GM12801 (cell line): ENCODE results near the gene PCSK5.

ENCODE experiments used
- TF ChIP-seq, protein P1 (sequence below): IDR thresholded peaks from one replicate; pipeline ENCODE4 v1.5.1; 2011; ENCODE audit warnings: control low read depth; ENCODE audit not compliant: insufficient read length; ENCODE audit errors: extremely low read depth

Gene PCSK5

DNA sequence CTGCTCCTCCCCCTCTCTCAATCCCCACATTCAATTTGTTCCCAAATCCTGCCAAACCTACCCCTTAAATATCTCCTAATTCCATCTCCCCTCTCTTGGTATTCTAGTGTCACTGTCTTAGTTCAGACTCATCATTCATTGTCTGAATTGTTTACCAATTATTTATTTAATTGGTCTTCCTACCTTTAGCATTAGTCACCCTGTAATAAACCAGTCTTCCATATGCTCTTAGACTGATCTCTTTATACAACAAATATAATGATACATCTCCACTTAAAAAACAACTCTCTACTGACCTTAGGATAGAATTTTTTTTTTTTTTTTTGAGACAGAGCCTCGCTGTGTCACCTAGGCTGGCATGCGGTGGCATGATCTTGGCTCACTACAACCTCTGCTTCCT is 452.4 kb downstream of the PCSK5 start:
- TF ChIP-seq, protein P1, sequence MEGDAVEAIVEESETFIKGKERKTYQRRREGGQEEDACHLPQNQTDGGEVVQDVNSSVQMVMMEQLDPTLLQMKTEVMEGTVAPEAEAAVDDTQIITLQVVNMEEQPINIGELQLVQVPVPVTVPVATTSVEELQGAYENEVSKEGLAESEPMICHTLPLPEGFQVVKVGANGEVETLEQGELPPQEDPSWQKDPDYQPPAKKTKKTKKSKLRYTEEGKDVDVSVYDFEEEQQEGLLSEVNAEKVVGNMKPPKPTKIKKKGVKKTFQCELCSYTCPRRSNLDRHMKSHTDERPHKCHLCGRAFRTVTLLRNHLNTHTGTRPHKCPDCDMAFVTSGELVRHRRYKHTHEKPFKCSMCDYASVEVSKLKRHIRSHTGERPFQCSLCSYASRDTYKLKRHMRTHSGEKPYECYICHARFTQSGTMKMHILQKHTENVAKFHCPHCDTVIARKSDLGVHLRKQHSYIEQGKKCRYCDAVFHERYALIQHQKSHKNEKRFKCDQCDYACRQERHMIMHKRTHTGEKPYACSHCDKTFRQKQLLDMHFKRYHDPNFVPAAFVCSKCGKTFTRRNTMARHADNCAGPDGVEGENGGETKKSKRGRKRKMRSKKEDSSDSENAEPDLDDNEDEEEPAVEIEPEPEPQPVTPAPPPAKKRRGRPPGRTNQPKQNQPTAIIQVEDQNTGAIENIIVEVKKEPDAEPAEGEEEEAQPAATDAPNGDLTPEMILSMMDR = no peak

DNA sequence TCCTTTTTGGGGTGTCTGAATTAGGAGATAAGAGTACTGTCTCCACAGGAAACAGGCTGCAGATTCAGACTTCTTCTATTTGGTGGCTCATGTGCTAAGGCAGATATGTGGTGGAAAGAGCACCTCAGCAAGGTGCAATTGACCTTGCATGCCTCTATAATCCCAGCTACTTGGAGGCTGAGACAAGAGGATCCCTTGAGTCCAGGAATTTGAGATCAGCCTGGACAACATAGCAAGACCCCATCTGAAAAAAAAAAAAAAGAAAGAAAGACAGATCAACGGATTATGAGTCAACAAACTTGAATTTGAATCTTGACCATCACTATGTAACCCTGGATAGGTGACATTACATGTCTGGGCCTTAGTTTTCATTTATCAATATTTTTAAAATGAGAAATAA is 459.4 kb downstream of the PCSK5 start:
- TF ChIP-seq, protein P1 = no peak

DNA sequence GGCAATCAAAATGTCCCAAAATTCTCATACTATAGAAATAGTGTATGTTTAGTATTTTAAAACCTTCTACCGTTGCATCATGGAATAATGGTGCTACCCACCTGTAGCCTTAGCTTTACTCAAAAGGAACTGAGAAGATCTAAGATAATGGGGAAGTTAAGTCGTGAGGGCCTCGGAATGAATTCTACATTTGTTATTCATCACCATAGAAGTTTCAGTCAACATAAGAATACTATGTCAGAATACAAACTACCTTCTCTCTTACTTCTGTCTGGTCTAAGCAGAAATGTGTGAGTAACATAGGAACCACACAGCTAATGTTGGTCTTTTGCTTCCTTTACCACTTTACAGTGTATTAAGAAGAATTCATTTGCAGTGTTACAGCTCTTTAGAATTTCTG is 460.5 kb downstream of the PCSK5 start:
- TF ChIP-seq, protein P1 = no peak

DNA sequence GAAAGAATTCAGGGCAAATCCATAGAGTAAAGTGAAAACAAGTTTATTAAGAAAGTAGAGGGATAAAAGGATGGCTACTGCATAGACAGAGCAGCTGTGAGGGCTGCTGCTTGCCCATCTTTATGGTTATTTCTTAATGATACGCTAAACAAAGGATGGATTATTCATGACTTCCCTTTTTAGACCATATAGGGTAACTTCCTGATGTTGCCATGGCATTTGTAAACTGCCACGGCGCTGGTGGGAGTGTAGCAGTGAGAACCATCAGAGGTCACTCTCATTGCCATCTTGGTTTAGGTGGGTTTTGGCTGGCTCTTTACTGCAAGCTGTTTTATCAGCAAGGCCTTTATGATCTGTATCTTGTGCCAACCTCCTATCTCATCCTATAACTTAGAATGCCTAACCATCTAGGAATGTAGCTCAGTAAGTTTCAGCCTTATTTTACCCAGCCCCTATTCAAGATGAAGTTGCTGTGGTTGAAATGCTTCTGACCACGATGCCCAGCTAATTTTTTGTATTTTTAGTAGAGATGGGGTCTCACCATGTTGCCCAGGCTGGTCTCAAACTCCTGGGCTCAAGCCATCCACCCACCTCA is 461.6 kb downstream of the PCSK5 start:
- TF ChIP-seq, protein P1 = no peak

DNA sequence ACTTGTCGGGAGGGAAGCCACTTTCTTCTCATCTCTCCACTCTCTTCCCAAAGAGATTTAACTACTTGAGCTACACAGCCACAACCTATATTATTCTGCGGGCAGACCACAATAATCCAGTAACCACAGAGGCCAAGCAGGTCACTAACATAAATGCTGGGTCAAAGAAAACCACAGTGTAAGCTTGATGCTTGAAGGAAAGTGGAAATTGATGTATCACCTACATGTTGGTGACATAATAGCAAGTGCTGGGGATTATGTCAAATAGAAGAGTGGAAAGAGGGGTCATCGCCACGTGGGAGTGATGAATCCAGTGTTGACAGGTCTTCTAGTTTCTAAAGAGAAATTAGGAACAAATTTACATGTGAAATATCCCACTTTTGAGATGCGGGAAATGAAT is 462.8 kb downstream of the PCSK5 start:
- TF ChIP-seq, protein P1 = no peak

DNA sequence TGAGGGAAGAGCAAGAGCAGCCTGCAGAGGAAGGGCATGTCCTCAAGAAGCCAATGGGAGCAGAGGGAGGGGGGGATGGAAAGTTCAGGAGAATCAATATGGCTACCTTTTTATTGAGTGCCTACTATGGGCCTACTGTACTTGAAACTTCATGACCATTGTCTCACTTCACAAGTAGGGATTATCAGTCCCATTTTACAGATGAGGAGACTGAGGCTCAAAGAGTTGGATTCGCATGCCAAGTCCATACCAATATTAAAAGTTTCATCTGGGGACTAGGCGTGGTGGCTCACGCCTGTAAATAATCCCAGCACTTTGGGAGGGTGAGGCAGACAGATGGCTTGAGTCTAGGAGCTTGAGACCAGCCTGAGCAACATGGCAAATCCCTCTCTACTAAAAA is 463.7 kb downstream of the PCSK5 start:
- TF ChIP-seq, protein P1 = no peak

DNA sequence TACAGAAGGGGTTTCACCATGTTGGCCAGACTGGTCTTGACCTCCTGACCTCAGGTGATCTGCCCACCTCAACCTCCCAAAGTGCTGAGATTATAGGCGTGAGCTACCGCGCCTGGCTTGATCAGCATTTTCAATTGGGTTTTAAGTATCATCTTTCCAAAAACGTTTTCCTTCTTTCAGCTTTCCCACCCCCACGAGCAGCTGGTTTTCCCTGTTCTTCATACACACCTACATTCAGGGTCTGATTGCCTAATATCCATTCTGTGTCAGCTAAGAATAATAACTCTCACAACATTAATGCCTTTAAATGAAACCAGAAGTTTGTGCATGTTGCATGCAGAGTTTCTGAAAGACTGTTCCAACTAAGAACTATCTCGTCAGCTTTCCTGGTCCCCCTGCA is 465.4 kb downstream of the PCSK5 start:
- TF ChIP-seq, protein P1 = no peak
